Measurements from ENCODE around the gene MSH6.

The MSH6 gene

GRCh38 chr2:47803770-47804169 is 20.8 kb downstream of the MSH6 start:
- no peak for TF ChIP-seq CTCF (IDR thresholded peaks at IDR 0.05)

GRCh38 chr2:47805850-47806249 is 22.9 kb downstream of the MSH6 start:
- TF ChIP-seq CTCF (IDR thresholded peaks at IDR 0.05): no peak

- TF ChIP-seq CTCF (IDR thresholded peaks at IDR 0.05): no peak
Observed at GRCh38 chr2:47808614-47809013, 25.7 kb downstream of the MSH6 start.

- no peak for TF ChIP-seq CTCF (IDR thresholded peaks at IDR 0.05)
Observed at GRCh38 chr2:47809903-47810302, 27.0 kb downstream of the MSH6 start.

- TF ChIP-seq CTCF (IDR thresholded peaks at IDR 0.05): no peak
Observed at GRCh38 chr2:47810850-47811249, 27.9 kb downstream of the MSH6 start.

GRCh38 chr2:47811668-47812067 is 28.7 kb downstream of the MSH6 start:
- TF ChIP-seq CTCF (IDR thresholded peaks at IDR 0.05): no peak

- TF ChIP-seq CTCF (IDR thresholded peaks at IDR 0.05): no peak
Observed at GRCh38 chr2:47815764-47816163, 32.8 kb downstream of the MSH6 start.

GRCh38 chr2:47818777-47819176 is 35.8 kb downstream of the MSH6 start:
- no peak for TF ChIP-seq CTCF (IDR thresholded peaks at IDR 0.05)
